ENCODE measurements around the gene SLC22A23. TPM values are rescaled to one million over a fixed set of nuclear protein-coding genes. Genes with fewer than 3 reads are reported as not detected.

SLC22A23 gene
- total RNA-seq, 1 experiment from 2014 or later, result 10.1 TPM

GRCh38 chr6:3310051-3310448 lies 146.8 kb downstream of the SLC22A23 start:
- in situ Hi-C loops (cut with HindIII; ENCODE audit: low pct_unique_long_range_greater_than_20kb, low sequenced_read_pairs), result no loop called here
- DNase-seq (ENCODE audit: low read depth), result no peak

GRCh38 chr6:3309391-3310050 lies 147.3 kb downstream of the SLC22A23 start:
- DNase-seq (ENCODE audit: low read depth), result no peak
- in situ Hi-C loops (cut with HindIII; ENCODE audit: low pct_unique_long_range_greater_than_20kb, low sequenced_read_pairs), result no loop called here

DNA sequence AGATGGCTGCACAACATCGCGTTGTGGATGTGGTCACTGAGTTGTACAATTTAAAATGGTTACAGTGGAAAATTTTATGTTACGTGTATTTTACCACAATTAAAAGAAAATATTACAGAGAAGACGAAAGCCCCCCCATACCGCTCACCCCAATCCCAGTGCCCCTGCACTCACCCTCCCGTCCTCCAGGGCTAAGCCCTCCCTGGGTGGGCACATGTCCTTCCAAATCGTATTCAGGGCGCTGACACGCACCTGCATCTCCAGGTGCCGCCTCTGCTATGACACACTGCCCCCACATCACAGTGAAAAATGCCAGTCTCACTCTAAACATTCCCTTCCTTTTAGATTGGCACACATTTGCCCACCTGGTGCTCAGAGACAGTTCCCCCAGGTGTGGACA lies 148.7 kb downstream of the SLC22A23 start:
- DNase-seq (ENCODE audit: low read depth), result no peak
- in situ Hi-C loops (cut with HindIII; ENCODE audit: low pct_unique_long_range_greater_than_20kb, low sequenced_read_pairs), result no loop called here

- in situ Hi-C loops (cut with HindIII; ENCODE audit: low pct_unique_long_range_greater_than_20kb, low sequenced_read_pairs), result no loop called here
Observed at GRCh38 chr6:3307436-3307835, 149.4 kb downstream of the SLC22A23 start.

DNA sequence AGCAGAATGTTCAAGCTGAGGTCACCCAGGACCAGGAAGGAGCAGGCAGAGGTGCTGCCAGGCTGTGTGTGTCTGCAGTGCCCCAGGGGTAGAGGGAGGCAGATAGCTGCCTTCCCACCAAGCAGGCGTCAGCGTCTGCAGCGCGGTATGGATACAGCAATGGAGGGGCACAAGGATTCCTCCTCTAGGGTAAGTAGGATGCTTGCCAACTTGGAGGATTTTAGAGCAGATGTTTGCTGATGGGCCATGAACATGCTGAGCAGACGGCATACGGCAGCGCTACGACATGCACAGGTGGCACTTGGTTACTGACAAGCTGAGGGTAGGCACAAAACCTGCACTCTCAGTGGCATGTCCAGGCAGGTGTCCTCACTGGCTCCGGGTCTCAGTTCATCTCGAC lies 150.0 kb downstream of the SLC22A23 start:
- in situ Hi-C loops (cut with HindIII; ENCODE audit: low pct_unique_long_range_greater_than_20kb, low sequenced_read_pairs), result no loop called here
- DNase-seq (ENCODE audit: low read depth), result no peak

More at GRCh38 chr6:3307436-3307835, 149.4 kb downstream of the SLC22A23 start:
- no peak for DNase-seq (ENCODE audit: low read depth)

GRCh38 chr6:3305831-3306230 lies 151.0 kb downstream of the SLC22A23 start:
- DNase-seq (ENCODE audit: low read depth), result no peak
- in situ Hi-C loops (cut with HindIII; ENCODE audit: low pct_unique_long_range_greater_than_20kb, low sequenced_read_pairs), result no loop called here

GRCh38 chr6:3305216-3305565 lies 151.7 kb downstream of the SLC22A23 start:
- no peak for DNase-seq (ENCODE audit: low read depth)
- in situ Hi-C loops (cut with HindIII; ENCODE audit: low pct_unique_long_range_greater_than_20kb, low sequenced_read_pairs), result no loop called here

DNA sequence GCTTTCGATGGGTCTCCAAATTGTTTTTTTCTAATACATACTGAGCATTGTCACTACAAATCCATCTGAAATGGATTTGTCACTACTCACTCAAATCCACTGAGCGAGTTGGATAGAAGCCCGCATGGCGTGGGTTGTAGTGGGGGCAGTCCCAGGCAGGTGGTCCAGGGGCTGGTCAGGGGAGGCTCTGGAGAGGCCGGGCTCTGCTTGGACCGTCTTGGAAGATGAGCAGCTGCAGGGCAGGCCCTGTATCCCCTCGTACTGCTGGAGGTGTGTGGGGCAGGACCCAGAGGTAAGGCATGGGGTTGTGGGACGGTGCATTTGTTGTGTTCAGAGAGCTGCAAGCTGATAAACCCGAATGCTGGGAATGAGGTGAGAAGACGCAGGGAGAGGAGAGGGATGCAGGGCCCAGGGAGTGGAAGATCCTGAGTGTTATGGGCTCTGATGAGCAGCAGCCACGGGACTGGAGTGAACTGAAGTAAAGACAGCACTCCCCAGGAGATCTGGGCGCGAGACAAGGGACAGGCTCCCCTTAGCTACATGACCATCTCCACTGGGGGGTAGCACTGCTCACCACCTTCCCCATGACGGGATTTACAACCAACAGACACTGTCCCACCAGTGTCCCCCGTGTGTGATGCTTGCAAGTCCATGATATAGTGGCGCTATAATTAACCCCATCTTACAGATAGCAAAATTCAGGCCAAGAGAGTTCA lies 152.2 kb downstream of the SLC22A23 start:
- no peak for DNase-seq (ENCODE audit: low read depth)
- in situ Hi-C loops (cut with HindIII; ENCODE audit: low pct_unique_long_range_greater_than_20kb, low sequenced_read_pairs), result no loop called here

DNA sequence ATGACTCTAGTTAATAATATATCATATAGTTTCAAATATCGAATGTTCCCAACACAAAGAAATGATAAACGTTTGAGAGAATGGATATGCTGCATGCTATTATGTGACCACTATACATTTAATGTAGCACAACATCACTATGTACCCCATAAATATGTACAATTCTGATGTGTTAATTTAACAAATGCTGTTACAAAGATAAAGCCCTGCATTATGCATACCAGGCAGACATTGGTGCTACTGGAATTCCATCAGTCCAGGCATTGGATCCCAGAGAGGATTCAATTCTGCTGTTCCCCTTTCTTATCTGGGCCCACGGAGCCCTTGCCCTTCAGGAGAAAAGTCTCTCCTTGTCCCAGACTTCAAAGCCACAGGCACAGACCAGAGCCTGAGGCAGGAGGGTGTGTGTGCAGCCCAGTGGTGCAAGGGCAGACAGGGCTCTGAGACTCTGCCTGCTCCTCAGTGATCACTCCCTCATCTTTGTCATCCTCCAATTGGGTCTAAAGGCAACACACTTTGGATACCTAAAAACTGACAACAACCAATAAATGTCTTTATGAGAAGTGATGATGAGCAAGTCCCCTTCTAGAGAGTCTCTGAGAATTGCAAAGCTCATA lies 152.9 kb downstream of the SLC22A23 start:
- DNase-seq (ENCODE audit: low read depth), result no peak
- in situ Hi-C loops (cut with HindIII; ENCODE audit: low pct_unique_long_range_greater_than_20kb, low sequenced_read_pairs), result no loop called here

DNA sequence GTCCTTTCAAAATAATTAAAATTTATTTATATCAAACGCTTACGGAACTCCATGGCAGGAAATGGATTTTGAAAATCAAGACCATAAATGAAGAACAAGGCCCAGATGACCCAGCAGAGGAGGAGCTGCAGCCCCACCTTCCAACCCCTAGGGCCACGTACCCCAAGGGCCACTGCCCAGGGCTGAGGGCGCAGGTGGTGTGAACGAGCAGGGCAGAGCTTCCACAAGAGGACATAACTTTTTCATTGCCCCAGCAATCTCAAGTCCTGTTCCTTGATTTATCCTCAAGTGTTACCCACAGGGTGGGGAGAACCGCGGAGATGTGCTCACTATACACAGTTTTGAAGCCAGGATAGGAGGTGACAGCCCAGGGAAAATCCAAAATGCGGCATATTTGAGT lies 155.3 kb downstream of the SLC22A23 start:
- no peak for DNase-seq (ENCODE audit: low read depth)
- in situ Hi-C loops (cut with HindIII; ENCODE audit: low pct_unique_long_range_greater_than_20kb, low sequenced_read_pairs), result no loop called here

- in situ Hi-C loops (cut with HindIII; ENCODE audit: low pct_unique_long_range_greater_than_20kb, low sequenced_read_pairs), result no loop called here
Observed at GRCh38 chr6:3299221-3299620, 157.6 kb downstream of the SLC22A23 start.

DNA sequence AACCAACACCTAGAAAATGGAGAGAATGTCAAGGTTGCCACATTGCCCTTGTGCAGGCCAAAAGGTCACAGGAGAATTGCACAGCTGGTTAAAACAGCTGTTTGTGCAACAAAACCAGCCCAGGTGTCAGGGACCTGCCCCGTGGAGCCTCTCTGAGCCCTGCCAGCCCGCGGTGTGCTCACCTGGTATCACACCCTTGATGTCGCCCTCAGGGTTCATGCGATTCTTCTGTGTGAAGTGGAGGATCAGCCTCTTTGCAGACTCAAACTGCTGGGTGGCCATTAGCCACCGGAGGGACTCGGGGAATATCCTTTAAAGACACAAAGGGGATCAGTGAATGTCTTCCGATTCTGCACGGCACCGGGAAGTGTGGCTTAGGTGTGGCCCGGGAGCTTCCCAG lies 158.9 kb downstream of the SLC22A23 start:
- in situ Hi-C loops (cut with HindIII; ENCODE audit: low pct_unique_long_range_greater_than_20kb, low sequenced_read_pairs), result no loop called here

More at GRCh38 chr6:3299221-3299620, 157.6 kb downstream of the SLC22A23 start:
- no peak for DNase-seq (ENCODE audit: low read depth)

GRCh38 chr6:3297006-3297405 lies 159.8 kb downstream of the SLC22A23 start:
- in situ Hi-C loops (cut with HindIII; ENCODE audit: low pct_unique_long_range_greater_than_20kb, low sequenced_read_pairs), result no loop called here
- no peak for DNase-seq (ENCODE audit: low read depth)

More for the DNA sequence above, 158.9 kb downstream of the SLC22A23 start:
- no peak for DNase-seq (ENCODE audit: low read depth)

- in situ Hi-C loops (cut with HindIII; ENCODE audit: low pct_unique_long_range_greater_than_20kb, low sequenced_read_pairs), result no loop called here
- no peak for DNase-seq (ENCODE audit: low read depth)
Observed at GRCh38 chr6:3296537-3296936, 160.3 kb downstream of the SLC22A23 start.

DNA sequence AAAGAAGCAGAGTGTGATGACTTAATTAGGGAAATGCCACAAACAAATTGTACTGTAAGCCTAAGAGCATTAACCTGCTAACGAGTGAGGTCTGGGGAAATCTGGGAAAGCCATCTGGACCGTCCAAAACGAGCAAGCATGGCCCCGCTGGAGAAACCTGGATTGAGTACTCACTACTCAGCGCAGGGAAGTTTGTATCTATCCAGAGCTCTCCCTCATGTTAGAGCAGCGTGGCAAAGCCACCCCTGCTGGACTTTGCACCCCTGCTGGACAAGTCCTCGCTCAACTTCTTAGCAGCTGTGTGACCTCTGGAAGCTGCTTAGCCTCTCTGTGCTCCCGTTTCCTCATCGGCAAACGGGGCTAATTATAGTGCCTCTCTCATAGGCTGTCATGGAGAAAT lies 160.8 kb downstream of the SLC22A23 start:
- no peak for DNase-seq (ENCODE audit: low read depth)
- in situ Hi-C loops (cut with HindIII; ENCODE audit: low pct_unique_long_range_greater_than_20kb, low sequenced_read_pairs), result no loop called here

DNA sequence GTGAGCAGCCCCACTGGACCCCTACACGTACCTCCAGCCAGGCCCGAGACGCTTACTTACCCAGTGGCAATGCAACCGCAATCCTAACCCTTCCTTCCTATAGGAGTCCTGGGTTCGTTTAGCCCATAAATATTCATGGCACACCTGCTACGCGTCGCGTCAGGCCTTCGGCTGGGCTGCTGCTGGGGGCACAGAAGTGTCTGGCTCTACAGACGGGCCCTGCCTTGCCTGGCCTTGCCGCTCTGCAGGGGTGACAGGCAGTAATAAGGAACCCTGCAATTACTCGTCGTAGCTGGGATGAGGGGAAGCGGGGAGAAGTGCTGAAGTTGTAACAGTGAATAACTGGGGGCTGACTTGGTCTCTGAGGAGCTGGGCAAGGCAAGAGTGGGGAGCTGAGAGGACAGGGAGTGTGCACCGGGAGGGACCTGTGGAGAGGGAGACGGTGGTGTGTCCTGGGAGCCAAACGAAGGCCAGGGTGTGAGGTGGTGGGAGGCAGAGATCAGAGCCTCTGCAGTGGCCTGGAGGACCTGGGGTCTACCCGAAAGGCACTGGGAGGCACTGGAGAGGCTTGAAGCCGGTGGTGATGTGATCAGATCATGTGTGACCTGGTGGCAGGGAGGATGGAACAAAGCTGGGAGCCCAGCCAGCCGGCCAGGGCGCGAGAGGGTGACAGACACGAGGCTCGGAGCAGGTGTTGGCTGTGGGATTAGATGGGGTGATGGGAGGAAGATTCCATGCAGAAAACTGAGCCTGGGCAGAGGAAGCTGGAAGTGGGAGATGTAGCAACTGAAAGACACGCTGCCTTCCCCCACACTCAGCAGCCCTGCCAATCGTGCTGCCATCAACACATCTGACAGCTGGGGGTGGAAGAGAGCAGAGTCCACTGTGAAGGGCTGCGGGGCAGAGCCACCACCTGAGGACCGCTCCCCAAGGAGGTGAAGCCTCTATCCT lies 161.7 kb downstream of the SLC22A23 start:
- in situ Hi-C loops (cut with HindIII; ENCODE audit: low pct_unique_long_range_greater_than_20kb, low sequenced_read_pairs), result no loop called here
- no peak for DNase-seq (ENCODE audit: low read depth)

DNA sequence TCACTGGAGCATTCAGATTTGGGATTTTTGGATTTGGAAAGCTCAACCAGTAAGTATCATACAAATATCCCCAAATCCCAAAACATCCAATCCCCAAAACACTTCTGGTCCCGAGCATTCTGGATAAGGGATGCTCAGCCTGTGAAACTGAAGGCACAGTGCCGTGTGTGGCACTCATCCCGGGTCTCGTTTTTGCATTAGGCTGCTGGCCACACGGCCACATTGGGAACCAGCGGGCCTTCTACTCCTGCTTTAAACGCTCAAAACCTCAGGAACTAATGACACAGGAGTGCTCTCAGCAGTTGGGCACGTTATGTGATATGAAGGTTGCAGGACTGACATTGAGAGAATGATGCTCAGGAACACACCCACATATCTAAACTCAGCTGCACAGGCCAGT lies 162.5 kb downstream of the SLC22A23 start:
- in situ Hi-C loops (cut with HindIII; ENCODE audit: low pct_unique_long_range_greater_than_20kb, low sequenced_read_pairs), result no loop called here
- DNase-seq (ENCODE audit: low read depth), result no peak

DNA sequence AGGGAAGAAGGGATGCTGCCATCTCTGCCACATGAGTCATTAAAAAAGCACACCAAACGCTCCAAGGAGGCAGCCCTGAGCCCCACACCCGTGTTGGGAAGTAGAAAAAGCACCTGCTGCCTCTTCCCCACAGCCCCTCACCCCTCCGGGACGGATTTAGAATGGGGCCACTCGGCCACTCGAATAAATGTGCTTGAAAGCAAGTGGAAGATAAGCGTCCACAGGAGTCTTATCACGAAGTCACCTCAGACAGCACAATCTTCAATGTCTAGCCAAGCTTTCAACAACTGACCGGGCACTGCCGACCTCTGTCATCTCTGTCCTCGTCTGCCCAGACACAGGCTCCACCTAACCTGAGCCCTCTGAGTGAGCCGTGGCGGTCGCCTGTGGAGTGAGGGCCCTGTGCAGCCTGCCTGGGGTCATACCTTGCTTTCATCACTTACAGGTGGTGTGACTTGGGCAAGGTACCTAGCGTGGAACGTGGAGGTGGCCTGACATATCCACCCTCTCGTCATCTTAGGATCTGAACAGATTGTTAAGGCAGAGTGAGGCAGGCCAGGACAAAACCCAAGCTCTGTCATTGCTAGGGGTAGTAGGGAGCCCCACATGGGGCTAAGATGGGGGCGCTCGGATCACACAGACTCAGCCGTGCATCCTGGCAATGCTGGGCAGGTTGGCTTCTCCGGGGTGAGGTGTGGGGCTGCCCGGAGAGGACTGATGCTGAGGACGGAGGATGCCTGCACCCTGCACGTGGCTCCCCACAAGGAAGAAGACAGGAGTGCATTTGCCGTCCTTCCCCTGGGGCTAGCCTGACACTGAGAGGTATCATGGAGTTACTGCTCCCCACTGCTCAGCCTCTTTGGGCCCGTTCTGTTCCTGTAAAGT lies 163.3 kb downstream of the SLC22A23 start:
- no peak for DNase-seq (ENCODE audit: low read depth)
- in situ Hi-C loops (cut with HindIII; ENCODE audit: low pct_unique_long_range_greater_than_20kb, low sequenced_read_pairs), result no loop called here

All from Caki2 (cell line).